Vagina (tissue), 2 donors: ENCODE measurements around the gene DDX54.

ENCODE experiments used
- CTCF ChIP-seq, 3 experiments: fragments of 450-650 bp in 2 of 3; fragments of 200-600 bp in 1 of 3; sonication (generic) in 1 of 3; IDR thresholded peaks; one replicate each; pipeline ENCODE4 v1.5.1; 2017 to 2019; ENCODE audit warnings: antibody characterized with exemption in 3 of 3, mild to moderate bottlenecking in 2 of 3, moderate library complexity in 2 of 3
- POLR2A ChIP-seq, 2 donors: fragments of 450-650 bp; IDR thresholded peaks; one replicate each; pipeline ENCODE4 v1.6.1; 2017; ENCODE audit warnings: antibody characterized with exemption in 2 of 2, mild to moderate bottlenecking in 2 of 2, moderate library complexity in 2 of 2
- POLR2AphosphoS5 ChIP-seq, 2 donors: sonication (generic); formaldehyde crosslinking; IDR thresholded peaks; one replicate each; pipeline ENCODE4 v1.9.0; 2017; ENCODE audit warnings: antibody characterized with exemption in 2 of 2, mild to moderate bottlenecking in 2 of 2, low read depth in 1 of 2; ENCODE audit not compliant: insufficient read depth in 1 of 2

GRCh38 chr12:113202300-113203075, 17.2 kb upstream of the DDX54 start:
- no peak for TF ChIP-seq POLR2AphosphoS5 (IDR thresholded peaks at IDR 0.05; ENCODE audit: insufficient read depth in 1 of 2, low read depth in 1 of 2)
- no peak for TF ChIP-seq CTCF (IDR thresholded peaks at IDR 0.05)
- no peak for TF ChIP-seq POLR2A (IDR thresholded peaks at IDR 0.05)
